GM12878 (cell line): Measurements from ENCODE around the gene KCTD12.

Experiments used
- POLR2AphosphoS5 ChIP-seq: IDR thresholded peaks from 2 replicates; pipeline ENCODE4 v1.6.1; 2011; ENCODE audit warnings: mild to moderate bottlenecking, low read length, inconsistent platforms
- SMAD5 ChIP-seq: IDR thresholded peaks from 2 replicates; pipeline ENCODE4 v1.6.1; 2016; ENCODE audit warnings: antibody characterized with exemption, low read depth
- TF ChIP-seq, protein P1 (sequence below), 3 experiments: IDR thresholded peaks in 2 of 3; conservative IDR thresholded peaks in 1 of 3; 2 replicates each; pipeline ENCODE4 v1.5.1; 2011; ENCODE audit warnings: low read depth in 3 of 3, low read length in 3 of 3, mild to moderate bottlenecking in 3 of 3, control low read depth in 2 of 3, moderate library complexity in 2 of 3, inconsistent platforms in 1 of 3, mixed read lengths in 1 of 3; ENCODE audit not compliant: control insufficient read depth in 2 of 3, insufficient read depth in 1 of 3; ENCODE audit errors: extremely low read depth in 1 of 3

DNA sequence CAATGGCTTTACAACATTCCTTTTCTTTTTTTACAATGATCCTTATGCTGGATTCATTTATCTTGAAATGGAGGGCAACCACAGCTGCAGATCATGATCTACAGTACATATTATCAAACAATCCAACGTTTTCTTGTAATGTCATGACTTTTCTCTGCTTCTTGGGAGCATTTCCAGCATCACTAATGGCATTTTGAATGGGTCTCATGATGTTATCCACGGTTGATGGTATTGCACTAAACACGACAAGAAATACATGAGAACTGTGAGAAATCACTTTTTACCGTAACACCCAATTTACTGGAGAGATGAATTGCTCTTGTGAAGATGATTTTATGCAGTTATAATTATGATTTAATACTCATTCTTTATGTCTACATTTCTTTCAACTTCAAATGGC lies 45.9 kb upstream of the KCTD12 start:
- no peak for TF ChIP-seq SMAD5
- TF ChIP-seq, protein P1, sequence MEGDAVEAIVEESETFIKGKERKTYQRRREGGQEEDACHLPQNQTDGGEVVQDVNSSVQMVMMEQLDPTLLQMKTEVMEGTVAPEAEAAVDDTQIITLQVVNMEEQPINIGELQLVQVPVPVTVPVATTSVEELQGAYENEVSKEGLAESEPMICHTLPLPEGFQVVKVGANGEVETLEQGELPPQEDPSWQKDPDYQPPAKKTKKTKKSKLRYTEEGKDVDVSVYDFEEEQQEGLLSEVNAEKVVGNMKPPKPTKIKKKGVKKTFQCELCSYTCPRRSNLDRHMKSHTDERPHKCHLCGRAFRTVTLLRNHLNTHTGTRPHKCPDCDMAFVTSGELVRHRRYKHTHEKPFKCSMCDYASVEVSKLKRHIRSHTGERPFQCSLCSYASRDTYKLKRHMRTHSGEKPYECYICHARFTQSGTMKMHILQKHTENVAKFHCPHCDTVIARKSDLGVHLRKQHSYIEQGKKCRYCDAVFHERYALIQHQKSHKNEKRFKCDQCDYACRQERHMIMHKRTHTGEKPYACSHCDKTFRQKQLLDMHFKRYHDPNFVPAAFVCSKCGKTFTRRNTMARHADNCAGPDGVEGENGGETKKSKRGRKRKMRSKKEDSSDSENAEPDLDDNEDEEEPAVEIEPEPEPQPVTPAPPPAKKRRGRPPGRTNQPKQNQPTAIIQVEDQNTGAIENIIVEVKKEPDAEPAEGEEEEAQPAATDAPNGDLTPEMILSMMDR (IDR thresholded peaks at IDR 0.05 in 2 of 3, conservative IDR thresholded peaks at IDR 0.05 in 1 of 3; ENCODE audit: control insufficient read depth in 2 of 3, extremely low read depth in 1 of 3, insufficient read depth in 1 of 3, low read depth in 3 of 3, low read length in 3 of 3): no peak
- TF ChIP-seq POLR2AphosphoS5: no peak
